SK-N-SH treated with all-trans-retinoic acid at 6 μM for 48 hours (cell line): ENCODE results near the gene DIPK1B.

Experiments
- ATAC-seq: fragments of 200-7000 bp; cut with Tn5 transposase; 3 replicates; pipeline ENCODE4 v1.9.1; 2020; ENCODE audit warnings: mild to moderate bottlenecking, moderate library complexity
- ARNTL ChIP-seq: fragments of 450-650 bp; formaldehyde crosslinking; IDR thresholded peaks from 2 replicates; pipeline ENCODE4 v1.5.0; 2020; ENCODE audit warnings: low read depth, mild to moderate bottlenecking, moderate library complexity, borderline replicate concordance
- BACH2 ChIP-seq: fragments of 250-450 bp; sonication (Bioruptor Pico); IDR thresholded peaks from 2 replicates; pipeline ENCODE4 v1.9.0; 2021; ENCODE audit warnings: mild to moderate bottlenecking, borderline replicate concordance
- CSDC2 ChIP-seq: fragments of 250-450 bp; sonication (Bioruptor Pico); IDR thresholded peaks from 2 replicates; pipeline ENCODE4 v1.5.0; 2020; ENCODE audit warnings: mild to moderate bottlenecking, moderate library complexity
- ESRRG ChIP-seq: fragments of 250-450 bp; sonication (Bioruptor Pico); IDR thresholded peaks from 2 replicates; pipeline ENCODE4 v1.6.1; 2021; ENCODE audit warnings: mild to moderate bottlenecking
- ISL1 ChIP-seq: fragments of 250-450 bp; sonication (Bioruptor Pico); IDR thresholded peaks from 2 replicates; pipeline ENCODE4 v2.1.2; 2022; ENCODE audit warnings: mild to moderate bottlenecking, moderate library complexity
- PPARA ChIP-seq: fragments of 250-450 bp; sonication (Bioruptor Pico); IDR thresholded peaks from 2 replicates; pipeline ENCODE4 v1.5.0; 2020; ENCODE audit warnings: mild to moderate bottlenecking, borderline replicate concordance
- RARB ChIP-seq: fragments of 250-450 bp; sonication (Bioruptor Pico); IDR thresholded peaks from 2 replicates; pipeline ENCODE4 v1.8.0; 2021; ENCODE audit warnings: mild to moderate bottlenecking, moderate library complexity
- SNAI2 ChIP-seq: fragments of 250-450 bp; sonication (Bioruptor Pico); IDR thresholded peaks from 2 replicates; pipeline ENCODE4 v1.5.0; 2020; ENCODE audit warnings: mild to moderate bottlenecking, moderate library complexity
- TCF4 ChIP-seq: fragments of 250-450 bp; sonication (Bioruptor Pico); IDR thresholded peaks from 2 replicates; pipeline ENCODE4 v1.8.0; 2021; ENCODE audit warnings: mild to moderate bottlenecking, moderate library complexity, borderline replicate concordance
- ZC3H10 ChIP-seq: fragments of 250-450 bp; sonication (Bioruptor Pico); IDR thresholded peaks from 2 replicates; pipeline ENCODE4 v1.5.1; 2021; ENCODE audit warnings: mild to moderate bottlenecking, moderate library complexity
- ZFP3 ChIP-seq: fragments of 250-450 bp; sonication (Bioruptor Pico); IDR thresholded peaks from 2 replicates; pipeline ENCODE4 v1.5.0; 2020; ENCODE audit warnings: mild to moderate bottlenecking, moderate library complexity
- ZFP30 ChIP-seq: fragments of 450-650 bp; formaldehyde crosslinking; IDR thresholded peaks from 2 replicates; pipeline ENCODE4 v1.5.0; 2022; ENCODE audit warnings: mild to moderate bottlenecking, moderate library complexity
- ZNF565 ChIP-seq: fragments of 450-650 bp; formaldehyde crosslinking; conservative IDR thresholded peaks from 2 replicates; pipeline ENCODE4 v1.5.0; 2020; ENCODE audit warnings: low read depth, mild to moderate bottlenecking, moderate library complexity
- ZNF70 ChIP-seq: fragments of 450-650 bp; formaldehyde crosslinking; IDR thresholded peaks from 2 replicates; pipeline ENCODE4 v1.5.0; 2020; ENCODE audit warnings: mild to moderate bottlenecking, moderate library complexity
- ZNF8 ChIP-seq: fragments of 450-650 bp; formaldehyde crosslinking; IDR thresholded peaks from 2 replicates; pipeline ENCODE4 v1.5.0; 2020; ENCODE audit warnings: mild to moderate bottlenecking, moderate library complexity
- TF ChIP-seq, protein P1 (sequence below): fragments of 250-450 bp; sonication (Bioruptor Pico); IDR thresholded peaks from 2 replicates; pipeline ENCODE4 v1.5.0; 2020; ENCODE audit warnings: mild to moderate bottlenecking, moderate library complexity
- TF ChIP-seq, protein P2 (sequence below): fragments of 250-450 bp; sonication (Bioruptor Pico); IDR thresholded peaks from 2 replicates; pipeline ENCODE4 v1.5.1; 2020; ENCODE audit warnings: low read depth, mild to moderate bottlenecking, moderate library complexity
- TF ChIP-seq, protein P3 (sequence below): fragments of 250-450 bp; sonication (Bioruptor Pico); IDR thresholded peaks from 2 replicates; pipeline ENCODE4 v1.8.0; 2020; ENCODE audit warnings: mild to moderate bottlenecking, moderate library complexity, borderline replicate concordance

DIPK1B gene

DNA sequence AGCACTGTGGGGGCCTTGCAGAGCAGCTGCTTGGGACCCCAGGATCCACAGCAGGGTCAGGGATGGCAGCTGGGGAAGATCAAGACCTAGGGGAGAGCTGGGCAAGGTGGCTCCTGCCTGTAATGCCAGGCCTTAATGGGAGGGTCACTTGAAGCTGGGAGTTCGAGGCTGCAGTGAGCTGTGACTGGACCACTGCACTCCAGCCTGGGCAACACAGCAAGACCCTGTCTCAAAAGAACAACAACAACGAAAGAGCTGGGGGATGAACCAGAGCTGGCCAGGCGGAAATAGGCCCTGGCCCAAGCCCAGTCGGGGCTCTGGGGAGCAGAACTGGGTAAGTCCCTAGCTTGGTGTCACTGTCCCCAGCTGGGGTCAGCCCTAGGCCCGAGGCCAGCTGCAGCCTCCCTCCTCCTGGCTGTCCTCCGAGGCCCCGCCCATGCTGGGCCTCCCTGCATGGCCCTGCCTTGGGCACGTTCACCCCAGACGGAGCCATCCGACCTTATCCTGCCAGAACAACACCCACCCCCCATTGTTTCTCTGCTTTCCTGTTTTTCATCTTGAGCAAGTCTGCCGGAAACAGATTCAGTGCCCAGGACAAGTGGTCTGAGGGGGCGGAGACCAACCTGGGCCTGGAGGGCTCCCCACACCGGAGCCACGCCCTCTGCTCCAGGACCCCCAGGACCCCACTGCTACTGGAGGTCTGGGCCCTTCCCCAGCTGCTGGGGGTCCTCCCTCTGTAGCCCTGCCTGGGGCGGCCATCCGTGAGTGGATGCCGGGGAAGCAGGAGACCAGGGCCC lies 1.9 kb downstream of the DIPK1B start:
- no peak for ATAC-seq
- TF ChIP-seq, protein P1, sequence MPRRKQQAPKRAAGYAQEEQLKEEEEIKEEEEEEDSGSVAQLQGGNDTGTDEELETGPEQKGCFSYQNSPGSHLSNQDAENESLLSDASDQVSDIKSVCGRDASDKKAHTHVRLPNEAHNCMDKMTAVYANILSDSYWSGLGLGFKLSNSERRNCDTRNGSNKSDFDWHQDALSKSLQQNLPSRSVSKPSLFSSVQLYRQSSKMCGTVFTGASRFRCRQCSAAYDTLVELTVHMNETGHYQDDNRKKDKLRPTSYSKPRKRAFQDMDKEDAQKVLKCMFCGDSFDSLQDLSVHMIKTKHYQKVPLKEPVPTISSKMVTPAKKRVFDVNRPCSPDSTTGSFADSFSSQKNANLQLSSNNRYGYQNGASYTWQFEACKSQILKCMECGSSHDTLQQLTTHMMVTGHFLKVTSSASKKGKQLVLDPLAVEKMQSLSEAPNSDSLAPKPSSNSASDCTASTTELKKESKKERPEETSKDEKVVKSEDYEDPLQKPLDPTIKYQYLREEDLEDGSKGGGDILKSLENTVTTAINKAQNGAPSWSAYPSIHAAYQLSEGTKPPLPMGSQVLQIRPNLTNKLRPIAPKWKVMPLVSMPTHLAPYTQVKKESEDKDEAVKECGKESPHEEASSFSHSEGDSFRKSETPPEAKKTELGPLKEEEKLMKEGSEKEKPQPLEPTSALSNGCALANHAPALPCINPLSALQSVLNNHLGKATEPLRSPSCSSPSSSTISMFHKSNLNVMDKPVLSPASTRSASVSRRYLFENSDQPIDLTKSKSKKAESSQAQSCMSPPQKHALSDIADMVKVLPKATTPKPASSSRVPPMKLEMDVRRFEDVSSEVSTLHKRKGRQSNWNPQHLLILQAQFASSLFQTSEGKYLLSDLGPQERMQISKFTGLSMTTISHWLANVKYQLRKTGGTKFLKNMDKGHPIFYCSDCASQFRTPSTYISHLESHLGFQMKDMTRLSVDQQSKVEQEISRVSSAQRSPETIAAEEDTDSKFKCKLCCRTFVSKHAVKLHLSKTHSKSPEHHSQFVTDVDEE (CRISPR knock-in tag), result no peak
- TF ChIP-seq, protein P2, sequence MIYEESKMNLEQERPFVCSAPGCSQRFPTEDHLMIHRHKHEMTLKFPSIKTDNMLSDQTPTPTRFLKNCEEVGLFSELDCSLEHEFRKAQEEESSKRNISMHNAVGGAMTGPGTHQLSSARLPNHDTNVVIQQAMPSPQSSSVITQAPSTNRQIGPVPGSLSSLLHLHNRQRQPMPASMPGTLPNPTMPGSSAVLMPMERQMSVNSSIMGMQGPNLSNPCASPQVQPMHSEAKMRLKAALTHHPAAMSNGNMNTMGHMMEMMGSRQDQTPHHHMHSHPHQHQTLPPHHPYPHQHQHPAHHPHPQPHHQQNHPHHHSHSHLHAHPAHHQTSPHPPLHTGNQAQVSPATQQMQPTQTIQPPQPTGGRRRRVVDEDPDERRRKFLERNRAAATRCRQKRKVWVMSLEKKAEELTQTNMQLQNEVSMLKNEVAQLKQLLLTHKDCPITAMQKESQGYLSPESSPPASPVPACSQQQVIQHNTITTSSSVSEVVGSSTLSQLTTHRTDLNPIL, result no peak
- no peak for TF ChIP-seq ZNF8

DNA sequence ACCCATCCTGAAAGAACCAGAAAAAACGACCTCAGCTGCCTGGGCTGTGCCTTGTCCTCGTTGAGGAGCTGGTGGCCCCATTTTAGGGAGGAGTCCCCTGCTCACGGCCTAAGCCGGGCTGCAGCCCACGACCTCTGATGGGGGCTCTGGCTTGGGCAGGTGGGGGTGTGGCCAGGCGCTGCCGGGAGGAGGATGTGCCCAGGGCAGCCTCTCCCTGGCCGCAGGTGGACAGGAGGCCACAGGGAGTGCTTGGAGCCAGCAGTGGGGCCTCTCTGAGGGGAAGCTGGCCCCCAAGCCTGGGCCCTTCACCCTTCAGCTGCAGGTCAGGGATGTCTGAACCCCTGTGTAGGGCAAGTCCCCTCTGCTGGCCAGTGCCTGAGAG lies 2.5 kb downstream of the DIPK1B start:
- TF ChIP-seq, protein P3, sequence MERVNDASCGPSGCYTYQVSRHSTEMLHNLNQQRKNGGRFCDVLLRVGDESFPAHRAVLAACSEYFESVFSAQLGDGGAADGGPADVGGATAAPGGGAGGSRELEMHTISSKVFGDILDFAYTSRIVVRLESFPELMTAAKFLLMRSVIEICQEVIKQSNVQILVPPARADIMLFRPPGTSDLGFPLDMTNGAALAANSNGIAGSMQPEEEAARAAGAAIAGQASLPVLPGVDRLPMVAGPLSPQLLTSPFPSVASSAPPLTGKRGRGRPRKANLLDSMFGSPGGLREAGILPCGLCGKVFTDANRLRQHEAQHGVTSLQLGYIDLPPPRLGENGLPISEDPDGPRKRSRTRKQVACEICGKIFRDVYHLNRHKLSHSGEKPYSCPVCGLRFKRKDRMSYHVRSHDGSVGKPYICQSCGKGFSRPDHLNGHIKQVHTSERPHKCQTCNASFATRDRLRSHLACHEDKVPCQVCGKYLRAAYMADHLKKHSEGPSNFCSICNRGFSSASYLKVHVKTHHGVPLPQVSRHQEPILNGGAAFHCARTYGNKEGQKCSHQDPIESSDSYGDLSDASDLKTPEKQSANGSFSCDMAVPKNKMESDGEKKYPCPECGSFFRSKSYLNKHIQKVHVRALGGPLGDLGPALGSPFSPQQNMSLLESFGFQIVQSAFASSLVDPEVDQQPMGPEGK (CRISPR knock-in tag), result no peak
- TF ChIP-seq, protein P2, result no peak
- no peak for TF ChIP-seq ARNTL (CRISPR knock-in tag)
- ATAC-seq, result no peak

DNA sequence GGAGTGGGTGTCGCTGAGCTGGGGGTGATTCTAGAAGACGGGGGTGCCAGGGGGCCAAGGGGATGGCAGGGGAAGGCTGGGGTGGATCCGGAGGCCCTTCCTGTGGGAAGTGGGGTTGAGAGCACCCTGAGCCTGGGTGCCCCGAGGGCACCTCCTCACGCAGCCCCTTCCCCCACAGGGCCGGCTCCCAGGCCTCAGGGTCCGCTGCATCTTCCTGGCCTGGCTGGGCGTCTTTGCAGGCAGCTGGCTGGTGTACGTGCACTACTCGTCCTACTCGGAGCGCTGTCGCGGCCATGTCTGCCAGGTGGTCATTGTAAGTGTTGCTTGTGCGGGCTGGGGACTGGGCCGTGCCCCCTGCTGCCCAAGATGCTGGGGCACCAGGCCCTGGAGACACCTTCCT lies 5.0 kb downstream of the DIPK1B start:
- ATAC-seq, result no peak
- TF ChIP-seq PPARA (CRISPR knock-in tag), result no peak
- TF ChIP-seq RARB (CRISPR knock-in tag), result no peak
- no peak for TF ChIP-seq SNAI2 (CRISPR knock-in tag)
- no peak for TF ChIP-seq ZNF70
- TF ChIP-seq ARNTL (CRISPR knock-in tag), result no peak
- TF ChIP-seq TCF4, result no peak
- TF ChIP-seq ZNF8, result no peak
- no peak for TF ChIP-seq CSDC2 (CRISPR knock-in tag)
- TF ChIP-seq, protein P1 (CRISPR knock-in tag), result no peak
- TF ChIP-seq, protein P3 (CRISPR knock-in tag), result no peak
- no peak for TF ChIP-seq BACH2 (CRISPR knock-in tag)
- TF ChIP-seq, protein P2, result no peak
- no peak for TF ChIP-seq ISL1
- TF ChIP-seq ZFP3 (CRISPR knock-in tag), result no peak
- no peak for TF ChIP-seq ZC3H10
- TF ChIP-seq ESRRG, result no peak
- TF ChIP-seq ZFP30, result no peak
- TF ChIP-seq ZNF565, result no peak
